Esophagus muscularis mucosa (tissue), 4 donors: ENCODE measurements around the gene CLP1. TPM values are rescaled to one million over a fixed set of nuclear protein-coding genes. Genes with fewer than 3 reads are reported as not detected.
"Not testable (repeated sequence)": the region's sequence is repeated elsewhere in the genome, so short reads cannot be mapped to it uniquely, and the experiment has no call there.

Experiments used
- DNase-seq: peaks from one replicate; pipeline ENCODE4 v3.0.0-alpha.2; 2017; ENCODE audit errors: extremely low spot score
- H3K27ac ChIP-seq, 4 donors: fragments of 200-600 bp; sonication (generic); replicated peaks in 1 of 4; 1 replicate in 3 of 4; 2 replicates in 1 of 4; pipeline ENCODE4 v1.5.1; 2016 to 2019; ENCODE audit warnings: mild to moderate bottlenecking in 1 of 4
- H3K27me3 ChIP-seq, 4 donors: fragments of 200-600 bp; sonication (generic); one replicate each; pipeline versions ENCODE4 v1.5.1 to v1.6.0; 2016 to 2019
- H3K36me3 ChIP-seq, 4 donors: fragments of 200-600 bp; sonication (generic); one replicate each; pipeline ENCODE4 v1.5.1; 2016 to 2019
- H3K4me1 ChIP-seq, 4 donors: fragments of 200-600 bp; sonication (generic); one replicate each; pipeline ENCODE4 v1.5.1; 2016 to 2019
- H3K4me3 ChIP-seq, 4 donors: fragments of 200-600 bp; sonication (generic); 1 replicate in 2 of 4; 2 replicates in 2 of 4; pipeline ENCODE4 v1.5.1; 2016 to 2019; ENCODE audit warnings: mild to moderate bottlenecking in 4 of 4, moderate library complexity in 1 of 4
- H3K9me3 ChIP-seq, 4 donors: fragments of 200-600 bp; sonication (generic); 1 replicate in 3 of 4; 2 replicates in 1 of 4; pipeline ENCODE4 v1.5.1; 2016 to 2019
- EP300 ChIP-seq: sonication (generic); formaldehyde crosslinking; IDR thresholded peaks from one replicate; pipeline ENCODE4 v1.6.1; 2017; ENCODE audit warnings: antibody characterized with exemption
- POLR2A ChIP-seq: fragments of 450-650 bp; IDR thresholded peaks from one replicate; pipeline ENCODE4 v1.6.1; 2017; ENCODE audit warnings: antibody characterized with exemption, moderate library complexity, mild to moderate bottlenecking, low read depth
- POLR2AphosphoS5 ChIP-seq, 2 donors: sonication (generic); formaldehyde crosslinking; IDR thresholded peaks; one replicate each; pipeline ENCODE4 v1.6.1; 2017; ENCODE audit warnings: antibody characterized with exemption in 2 of 2
- WGBS: methylation state at CpG from one replicate; pipeline ENCODE4 v1.1.5; 2018; 5-methylcytosine and 5-hydroxymethylcytosine counted together
- intact Hi-C: fragments of 100-400 bp; cut with DNase I; formaldehyde crosslinking; loops from one replicate; pipeline ENCODE4 v1.15.1; 2023
- total RNA-seq, 4 donors: library from RNA; depleted of rRNA; stranded (reverse); fragments of >200 nt; gene quantifications; one replicate each; pipeline versions ENCODE4 v1.1.0 to v1.2.1, GENCODE V29; 2016
- TF ChIP-seq, protein P1 (sequence below), 3 experiments: fragments of 200-600 bp in 2 of 3; fragments of 450-650 bp in 1 of 3; sonication (generic) in 2 of 3; IDR thresholded peaks; one replicate each; pipeline ENCODE4 v1.5.1; 2017 to 2019; ENCODE audit warnings: antibody characterized with exemption in 3 of 3, mild to moderate bottlenecking in 2 of 3, moderate library complexity in 1 of 3

CLP1 gene
- total RNA-seq, 4 donors from 2014 or later: 8.3 to 18.1 (median 14.7) TPM

DNA sequence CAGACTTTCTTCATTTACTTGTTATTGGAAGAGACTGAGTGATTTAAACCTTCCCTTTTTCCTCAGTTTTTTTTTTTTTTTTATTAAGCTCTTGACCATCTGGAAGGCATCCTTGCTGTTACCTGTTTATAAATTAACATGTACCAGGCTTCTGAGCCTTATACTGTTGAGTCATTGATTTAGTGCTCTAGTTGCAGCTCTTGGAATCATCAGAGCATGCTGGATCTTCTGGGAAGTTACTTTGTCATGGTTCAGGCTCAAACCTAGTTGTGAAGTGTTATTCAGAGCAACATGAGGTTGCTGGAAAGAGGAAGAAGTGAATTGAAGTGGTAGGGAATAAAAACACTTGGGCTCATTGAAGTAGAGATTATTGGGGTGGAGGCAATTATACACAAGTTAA lies 16.7 kb downstream of the CLP1 start:
- no peak for DNase-seq
- Histone ChIP-seq H3K4me1 (peaks cover 20 to 60% (median 43%) of the 10 kb centered on the region in 4 donors), H3K27me3 (no peaks in the 10 kb centered on the region), H3K36me3 (peaks cover 29 to 54% (median 49%) of the 10 kb centered on the region in 4 donors), H3K4me3 (no peak overlapping the region), H3K27ac (no peak overlapping the region), H3K9me3 (no peaks in the 10 kb centered on the region)
- TF ChIP-seq POLR2A (no peak), EP300 (no peak), POLR2AphosphoS5 (IDR thresholded peaks at IDR 0.05) (no peak)
- TF ChIP-seq, protein P1, sequence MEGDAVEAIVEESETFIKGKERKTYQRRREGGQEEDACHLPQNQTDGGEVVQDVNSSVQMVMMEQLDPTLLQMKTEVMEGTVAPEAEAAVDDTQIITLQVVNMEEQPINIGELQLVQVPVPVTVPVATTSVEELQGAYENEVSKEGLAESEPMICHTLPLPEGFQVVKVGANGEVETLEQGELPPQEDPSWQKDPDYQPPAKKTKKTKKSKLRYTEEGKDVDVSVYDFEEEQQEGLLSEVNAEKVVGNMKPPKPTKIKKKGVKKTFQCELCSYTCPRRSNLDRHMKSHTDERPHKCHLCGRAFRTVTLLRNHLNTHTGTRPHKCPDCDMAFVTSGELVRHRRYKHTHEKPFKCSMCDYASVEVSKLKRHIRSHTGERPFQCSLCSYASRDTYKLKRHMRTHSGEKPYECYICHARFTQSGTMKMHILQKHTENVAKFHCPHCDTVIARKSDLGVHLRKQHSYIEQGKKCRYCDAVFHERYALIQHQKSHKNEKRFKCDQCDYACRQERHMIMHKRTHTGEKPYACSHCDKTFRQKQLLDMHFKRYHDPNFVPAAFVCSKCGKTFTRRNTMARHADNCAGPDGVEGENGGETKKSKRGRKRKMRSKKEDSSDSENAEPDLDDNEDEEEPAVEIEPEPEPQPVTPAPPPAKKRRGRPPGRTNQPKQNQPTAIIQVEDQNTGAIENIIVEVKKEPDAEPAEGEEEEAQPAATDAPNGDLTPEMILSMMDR (IDR thresholded peaks at IDR 0.05): no peak
- intact Hi-C loops: no loop called here

DNA sequence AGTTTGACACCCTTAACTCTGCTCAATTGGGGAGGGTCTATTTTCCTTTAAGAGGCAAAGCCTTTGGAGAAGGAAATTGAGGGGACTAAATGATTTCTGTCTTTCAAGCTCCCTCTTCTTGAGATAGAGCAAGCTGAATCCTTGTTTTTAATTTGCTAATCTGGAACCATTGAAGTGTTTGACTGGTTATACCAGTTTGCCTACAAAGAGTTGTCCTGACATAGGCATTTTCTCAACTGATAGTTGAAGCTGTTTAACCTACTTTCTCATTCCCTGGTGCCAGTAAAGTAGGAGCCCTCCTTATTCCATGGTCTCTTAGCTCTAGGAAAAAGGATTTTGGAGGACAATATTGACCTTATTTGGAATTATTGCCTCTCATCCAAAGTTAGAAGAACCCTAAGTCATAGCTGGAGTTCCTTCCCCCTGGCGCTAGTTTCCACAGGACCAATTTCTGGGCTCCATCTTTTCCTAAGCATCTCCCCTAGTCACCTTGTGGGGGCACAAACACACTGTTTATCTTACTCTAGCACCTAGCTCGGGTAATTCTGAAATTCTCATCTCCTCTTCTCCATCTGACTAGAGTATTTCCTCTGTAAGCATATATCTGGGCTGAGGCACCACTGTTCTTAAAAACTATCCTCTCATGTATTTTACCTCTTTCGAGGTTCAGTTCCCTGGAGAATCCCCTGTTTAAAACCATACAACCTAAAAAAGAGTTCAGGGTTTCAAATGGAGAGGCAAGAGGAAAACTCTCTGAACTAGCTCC lies 17.8 kb downstream of the CLP1 start:
- TF ChIP-seq, protein P1 (IDR thresholded peaks at IDR 0.05): no peak
- TF ChIP-seq POLR2A (no peak), POLR2AphosphoS5 (IDR thresholded peaks at IDR 0.05) (no peak), EP300 (no peak)
- H3K9me3 ChIP-seq: no peaks in the 10 kb centered on the region
- peaks cover 17 to 60% (median 40%) of the 10 kb centered on the region in 4 donors for H3K4me1 ChIP-seq
- DNase-seq: no peak
- H3K4me3 ChIP-seq: no peak overlapping the region
- H3K36me3 ChIP-seq: peaks cover 29 to 59% (median 53%) of the 10 kb centered on the region in 4 donors
- intact Hi-C loops: no loop called here
- 91% methylated on average over 3 of the region's 3 CpGs for WGBS
- no peak overlapping the region for H3K27ac ChIP-seq
- H3K27me3 ChIP-seq: no peaks in the 10 kb centered on the region

DNA sequence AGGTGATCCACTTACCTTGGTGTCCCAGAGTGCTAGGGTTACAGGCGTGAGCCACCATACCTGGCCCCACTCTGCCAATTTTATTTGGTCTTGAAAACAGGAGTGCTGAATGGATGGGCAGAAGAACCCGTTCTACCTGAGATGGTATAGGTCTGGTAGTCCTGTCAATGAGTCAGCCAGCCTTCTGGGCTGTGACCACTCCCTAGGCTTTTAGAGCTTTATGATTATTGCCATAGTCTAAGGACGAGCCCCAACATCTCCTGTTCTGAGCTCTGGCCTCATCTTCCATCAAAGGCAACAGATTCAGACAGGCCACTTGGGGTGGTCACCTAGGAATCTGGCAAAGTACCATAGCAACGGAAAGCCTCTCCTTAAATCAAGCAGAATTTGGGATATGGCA lies 21.8 kb downstream of the CLP1 start:
- Histone ChIP-seq H3K9me3 (no peaks in the 10 kb centered on the region), H3K4me3 (no peak overlapping the region), H3K36me3 (peaks cover 11 to 63% (median 56%) of the 10 kb centered on the region in 4 donors), H3K27ac (no peak overlapping the region), H3K27me3 (no peaks in the 10 kb centered on the region), H3K4me1 (peaks cover 8 to 52% (median 29%) of the 10 kb centered on the region in 4 donors)
- intact Hi-C loops: no loop called here
- WGBS: 89% methylated on average over 4 of the region's 4 CpGs
- TF ChIP-seq POLR2A: no peak
- TF ChIP-seq, protein P1 (IDR thresholded peaks at IDR 0.05): no peak
- DNase-seq: no peak

DNA sequence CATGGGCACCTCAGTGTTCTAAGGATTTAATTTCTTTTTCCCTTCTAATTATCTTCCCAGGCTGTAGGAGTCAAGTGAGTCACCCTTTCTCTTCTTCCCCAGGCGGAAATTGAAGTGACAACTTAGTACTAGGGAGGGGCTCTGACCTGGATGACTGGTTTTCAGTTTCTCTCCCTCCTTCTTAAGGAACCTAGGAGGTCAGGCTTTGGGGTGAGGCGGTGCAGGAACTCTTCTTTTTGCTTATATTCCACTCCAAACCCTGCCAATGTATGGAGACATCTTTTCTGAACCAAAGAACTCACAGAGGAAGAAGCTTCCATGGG lies 23.0 kb downstream of the CLP1 start:
- no peaks in the 10 kb centered on the region for H3K9me3 ChIP-seq
- WGBS: 78% methylated on average over 2 of the region's 2 CpGs
- intact Hi-C loops: no loop called here
- no peak for DNase-seq
- H3K4me1 ChIP-seq: peaks cover 8 to 43% (median 20%) of the 10 kb centered on the region in 4 donors
- H3K36me3 ChIP-seq: peaks cover 17 to 64% (median 57%) of the 10 kb centered on the region in 4 donors
- TF ChIP-seq POLR2A: no peak
- no peak overlapping the region for H3K27ac ChIP-seq
- no peaks in the 10 kb centered on the region for H3K27me3 ChIP-seq
- no peak overlapping the region for H3K4me3 ChIP-seq

DNA sequence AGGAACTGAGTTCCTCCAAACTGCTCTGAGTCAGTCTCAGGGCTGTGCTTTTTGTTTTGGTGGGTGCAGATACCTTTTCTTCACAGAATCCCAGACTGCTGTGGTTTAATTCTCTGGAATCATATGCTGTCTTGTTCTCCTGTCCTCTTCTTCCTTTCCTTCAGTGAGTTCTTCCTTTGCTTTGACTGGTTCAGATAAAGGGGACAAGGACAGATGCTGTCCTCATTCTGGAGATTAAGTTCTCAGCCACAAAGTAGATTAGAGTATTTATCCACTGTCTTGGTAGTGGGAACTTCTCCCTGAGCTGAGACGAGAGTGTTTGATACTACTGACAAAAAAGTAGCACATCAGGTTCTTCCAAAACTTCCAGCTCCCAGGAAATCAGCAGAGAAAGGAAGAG lies 23.6 kb downstream of the CLP1 start:
- Histone ChIP-seq H3K27me3 (no peaks in the 10 kb centered on the region), H3K36me3 (peaks cover 17 to 65% (median 59%) of the 10 kb centered on the region in 4 donors), H3K9me3 (no peaks in the 10 kb centered on the region), H3K4me1 (peaks cover 6 to 36% (median 17%) of the 10 kb centered on the region in 4 donors), H3K27ac (no peak overlapping the region), H3K4me3 (no peak overlapping the region)
- intact Hi-C loops: no loop called here
- TF ChIP-seq POLR2AphosphoS5 (IDR thresholded peaks at IDR 0.05): no peak
- 88% methylated on average over 1 of the region's 1 CpG for WGBS
- DNase-seq: no peak

DNA sequence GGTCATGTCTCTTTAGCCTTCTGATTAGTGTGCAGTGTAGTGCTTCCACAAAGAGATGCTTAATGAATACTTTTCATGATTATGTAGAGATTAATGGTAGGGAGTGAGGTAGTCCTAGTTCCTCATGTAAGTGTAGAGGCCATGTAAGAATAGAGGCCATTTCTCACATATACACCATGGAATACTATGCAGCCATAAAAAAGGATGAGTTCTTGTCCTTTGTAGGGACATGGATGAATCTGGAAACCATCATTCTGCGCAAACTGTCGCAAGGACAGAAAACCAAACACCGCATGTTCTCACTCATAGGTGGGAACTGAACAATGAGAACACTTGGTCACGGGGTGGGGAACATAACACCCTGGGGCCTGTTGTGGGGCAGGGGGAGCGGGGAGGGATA lies 32.9 kb downstream of the CLP1 start:
- H3K27ac ChIP-seq, intact Hi-C loops, H3K27me3 ChIP-seq, H3K4me3 ChIP-seq, H3K4me1 ChIP-seq, DNase-seq, H3K9me3 ChIP-seq: not testable (repeated sequence)
- WGBS: over 99% methylated on average over 5 of the region's 5 CpGs
- peaks cover 74 to 100% (median 95%) of the 10 kb centered on the region in 4 donors for H3K36me3 ChIP-seq
